Activated CD8-positive, alpha-beta memory T cell treated with anti-CD3 and anti-CD28 coated beads for 24 hours (primary cell): ENCODE results near the gene CYB5A.
"Not testable (repeated sequence)": the region's sequence is repeated elsewhere in the genome, so short reads cannot be mapped to it uniquely, and the experiment has no call there.

Experiments
- DNase-seq: peaks from one replicate; pipeline ENCODE4 v3.0.0-alpha.2; 2020

CYB5A gene

DNA sequence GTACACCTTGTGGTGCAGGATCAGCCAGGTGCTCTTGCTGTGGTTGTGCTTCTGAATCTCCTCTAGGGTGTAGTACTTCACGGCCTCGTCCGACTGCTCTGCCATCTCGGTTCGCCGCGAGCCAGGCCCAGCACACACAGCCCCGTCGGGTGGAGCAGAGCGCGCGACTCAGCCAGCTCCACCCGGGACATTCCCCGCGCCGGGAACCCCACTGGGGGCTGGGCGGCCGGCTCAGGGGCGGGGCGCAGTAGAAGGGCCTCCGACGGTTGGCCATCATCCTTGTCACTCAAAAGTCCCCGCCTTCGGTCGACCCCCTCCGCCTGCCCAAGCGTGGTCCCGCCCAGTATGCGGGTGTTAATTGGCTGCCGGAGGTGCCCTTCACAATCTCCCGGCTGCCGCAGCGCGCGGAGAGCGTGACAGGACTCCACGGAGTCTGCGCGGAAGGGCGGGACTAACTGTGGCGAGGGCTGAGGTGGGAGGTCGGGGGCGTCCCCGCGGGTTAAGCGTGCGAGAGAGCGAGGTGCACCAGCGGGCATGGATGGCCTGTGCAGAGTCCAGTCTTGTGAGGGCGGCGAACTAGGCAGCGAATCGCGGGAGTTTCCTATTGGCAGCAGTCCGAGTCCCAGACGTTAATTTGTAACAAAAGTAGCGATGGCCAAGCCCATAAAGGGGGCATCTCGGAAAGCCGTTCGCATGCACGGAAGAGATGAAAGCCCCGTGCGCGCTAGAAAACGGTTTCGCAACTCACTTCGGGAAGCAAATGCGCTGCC lies at the start of gene CYB5A:
Gene CYB5A (minus strand): TSS at position 193 of the 770 bp plus-strand sequence. CDS start 88 bp downstream, at position 105.
- peak; percentile 100 for DNase-seq

- DNase-seq: no peak
Measured at GRCh38 chr18:74337912-74338309, 46.1 kb upstream of the CYB5A start.

DNA sequence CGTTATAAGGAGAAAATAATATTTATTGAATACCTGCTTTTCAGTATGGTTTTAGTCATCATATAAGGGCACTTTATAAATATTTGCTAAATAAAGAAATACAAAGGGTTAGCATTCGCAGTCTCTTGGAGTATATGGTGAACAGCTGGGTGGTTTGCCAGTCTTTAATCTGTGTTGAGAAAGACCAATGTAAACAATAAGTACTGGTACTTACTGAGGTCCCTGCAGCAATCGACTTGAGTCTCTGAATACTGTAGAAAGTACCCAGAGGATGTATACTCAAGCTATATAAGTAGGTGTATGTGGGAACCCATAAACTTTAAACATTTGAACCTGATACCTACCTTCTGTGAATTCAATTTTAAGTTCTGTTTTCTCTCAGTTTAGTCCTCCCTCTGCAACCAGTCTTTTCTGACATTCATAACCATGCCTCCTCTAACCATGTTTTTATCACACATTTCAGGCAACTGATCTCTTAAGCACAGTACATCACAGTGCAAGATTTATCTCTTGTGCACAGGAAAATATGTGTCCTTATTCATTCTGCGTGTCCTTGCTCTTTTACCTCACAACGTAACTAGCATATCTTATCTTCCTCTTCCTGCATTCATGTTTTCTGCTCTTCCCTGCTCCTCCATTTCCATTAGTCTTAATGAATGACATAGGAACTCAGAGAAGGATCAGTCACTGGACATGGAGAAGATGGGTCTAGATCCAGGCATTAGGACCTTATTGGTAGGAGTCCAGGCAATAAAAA lies 45.6 kb upstream of the CYB5A start:
- no peak for DNase-seq

DNA sequence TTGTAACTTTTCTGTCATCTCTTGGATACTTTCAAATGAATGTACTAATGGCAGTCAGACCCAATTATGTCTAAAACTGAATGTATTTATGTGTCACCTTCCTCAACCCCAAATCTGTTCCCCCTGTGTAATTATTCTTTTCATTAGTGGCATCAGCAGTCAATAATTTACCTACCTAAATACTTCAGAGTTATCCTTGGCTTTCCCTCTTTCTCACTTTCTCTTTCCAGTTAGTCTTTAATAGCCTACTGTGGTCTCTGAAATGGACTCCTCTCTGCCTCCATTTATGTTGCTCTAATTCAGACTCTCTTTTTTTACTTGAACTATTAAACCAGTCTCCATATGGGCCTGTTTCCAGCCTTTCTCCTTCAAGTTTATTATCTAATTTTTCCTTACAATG lies 44.9 kb upstream of the CYB5A start:
- no peak for DNase-seq

DNA sequence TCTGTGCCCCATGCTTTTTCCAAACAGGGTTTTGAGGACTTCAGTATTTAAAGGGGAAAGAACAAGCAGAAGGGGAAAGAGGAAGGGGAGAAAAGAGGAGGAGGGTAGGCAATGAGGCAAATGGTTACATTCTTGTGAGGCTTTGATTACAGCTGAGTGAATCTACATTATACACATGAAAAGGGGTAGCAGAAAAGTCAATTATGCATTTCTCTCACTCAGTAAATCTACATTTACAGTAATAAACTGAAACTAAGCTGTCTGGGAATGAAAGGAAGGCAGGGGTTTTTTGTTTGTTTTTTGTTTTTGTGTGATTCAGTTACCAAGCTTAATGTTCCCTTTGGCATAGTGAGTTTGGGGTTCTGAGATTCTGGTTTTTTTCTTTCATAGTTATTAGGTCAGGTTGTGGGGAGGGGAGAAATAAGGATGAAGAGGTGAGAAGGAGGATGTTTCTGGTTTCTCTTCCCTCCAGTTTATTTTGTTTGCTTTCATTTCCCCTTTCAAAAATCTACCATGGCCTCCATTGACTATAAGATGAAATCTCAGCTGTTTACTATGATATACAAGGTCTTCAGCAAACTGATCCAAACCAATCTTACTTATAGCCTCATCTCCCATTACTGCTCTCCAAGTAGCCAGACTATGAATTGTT lies 42.6 kb upstream of the CYB5A start:
- DNase-seq: no peak

- DNase-seq: no peak
Measured at GRCh38 chr18:74333091-74333490, 41.3 kb upstream of the CYB5A start.

DNA sequence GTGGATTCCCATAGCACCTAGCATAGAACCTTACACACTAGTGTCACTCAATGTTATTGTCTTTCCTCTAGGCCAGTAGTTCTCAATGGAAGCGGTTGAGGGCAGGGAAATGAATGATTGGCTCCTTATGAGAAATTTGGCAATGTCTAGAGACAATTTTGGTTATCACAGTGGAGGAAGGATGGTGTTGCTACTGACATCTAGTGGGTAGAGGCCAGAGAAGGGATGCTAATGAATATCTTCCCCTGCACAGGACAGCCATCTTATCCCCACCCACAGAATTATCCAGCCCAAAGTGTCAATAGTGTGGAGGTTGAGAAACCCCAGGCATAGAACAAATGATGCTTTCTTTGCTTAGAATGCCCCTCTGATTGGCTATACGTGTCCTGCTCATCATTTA lies 39.6 kb upstream of the CYB5A start:
- no peak for DNase-seq

DNA sequence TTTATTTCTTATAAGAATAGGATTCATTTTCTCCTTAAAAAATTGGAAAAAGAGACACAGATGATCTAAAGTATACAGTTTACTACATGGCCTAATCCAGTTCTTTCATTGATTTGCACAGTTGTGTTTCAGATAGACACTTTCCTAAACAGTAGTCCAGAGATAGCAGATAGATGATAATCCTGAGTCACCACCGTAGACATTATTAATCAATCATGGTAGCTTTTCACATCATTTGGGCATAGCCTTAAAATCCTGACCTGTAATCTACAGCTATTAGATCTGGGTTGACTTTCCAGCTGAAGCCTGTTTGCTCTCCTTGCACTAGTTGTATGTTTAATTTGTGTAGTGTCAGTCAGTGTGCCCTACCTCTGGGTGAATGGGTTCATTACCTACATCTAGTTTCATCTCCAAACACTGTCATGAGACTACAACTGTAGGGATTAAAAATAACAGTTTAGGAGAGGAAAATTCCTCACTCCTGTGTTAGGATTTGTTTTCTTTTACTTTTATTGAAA lies 38.0 kb upstream of the CYB5A start:
- DNase-seq: no peak

DNA sequence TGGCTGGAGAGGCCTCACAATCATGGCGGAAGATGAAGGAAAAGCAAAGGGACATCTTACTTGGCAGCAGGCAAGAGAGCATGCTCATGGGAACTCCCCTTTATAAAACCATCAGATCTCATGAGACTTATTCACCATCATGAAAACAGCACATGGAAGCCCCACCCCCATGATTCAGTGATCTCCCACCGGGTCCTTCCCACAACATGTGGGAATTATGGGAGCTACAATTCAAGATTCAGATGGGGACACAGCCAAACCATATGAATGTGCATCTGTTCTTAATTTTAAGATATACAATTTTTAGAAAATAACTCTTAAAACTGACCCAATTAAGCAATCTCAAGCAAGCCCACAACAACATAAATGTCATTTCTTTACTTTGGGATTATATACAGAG lies 36.4 kb upstream of the CYB5A start:
- DNase-seq: no peak

GRCh38 chr18:74326791-74327190 lies 35.0 kb upstream of the CYB5A start:
- DNase-seq: not testable (repeated sequence)

DNA sequence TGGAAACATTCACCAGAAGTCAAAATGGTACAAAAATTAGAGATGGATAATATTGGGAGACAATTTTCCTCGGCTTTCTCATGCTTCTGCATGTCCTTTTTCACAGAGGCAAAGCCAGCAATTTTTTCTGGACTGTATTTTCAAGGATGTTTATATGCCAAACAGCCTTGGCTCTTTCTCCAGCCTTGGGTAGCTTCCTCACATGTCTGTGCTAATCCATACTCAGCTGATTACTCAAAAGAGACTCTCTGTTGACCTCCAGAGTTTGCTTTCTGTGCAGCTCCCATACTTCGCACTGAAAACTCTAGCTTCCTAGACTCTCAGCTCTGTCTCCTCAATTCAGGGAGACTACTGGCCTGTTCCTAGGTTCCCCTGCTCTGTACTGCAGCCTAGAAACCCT lies 34.5 kb upstream of the CYB5A start:
- DNase-seq: no peak

DNA sequence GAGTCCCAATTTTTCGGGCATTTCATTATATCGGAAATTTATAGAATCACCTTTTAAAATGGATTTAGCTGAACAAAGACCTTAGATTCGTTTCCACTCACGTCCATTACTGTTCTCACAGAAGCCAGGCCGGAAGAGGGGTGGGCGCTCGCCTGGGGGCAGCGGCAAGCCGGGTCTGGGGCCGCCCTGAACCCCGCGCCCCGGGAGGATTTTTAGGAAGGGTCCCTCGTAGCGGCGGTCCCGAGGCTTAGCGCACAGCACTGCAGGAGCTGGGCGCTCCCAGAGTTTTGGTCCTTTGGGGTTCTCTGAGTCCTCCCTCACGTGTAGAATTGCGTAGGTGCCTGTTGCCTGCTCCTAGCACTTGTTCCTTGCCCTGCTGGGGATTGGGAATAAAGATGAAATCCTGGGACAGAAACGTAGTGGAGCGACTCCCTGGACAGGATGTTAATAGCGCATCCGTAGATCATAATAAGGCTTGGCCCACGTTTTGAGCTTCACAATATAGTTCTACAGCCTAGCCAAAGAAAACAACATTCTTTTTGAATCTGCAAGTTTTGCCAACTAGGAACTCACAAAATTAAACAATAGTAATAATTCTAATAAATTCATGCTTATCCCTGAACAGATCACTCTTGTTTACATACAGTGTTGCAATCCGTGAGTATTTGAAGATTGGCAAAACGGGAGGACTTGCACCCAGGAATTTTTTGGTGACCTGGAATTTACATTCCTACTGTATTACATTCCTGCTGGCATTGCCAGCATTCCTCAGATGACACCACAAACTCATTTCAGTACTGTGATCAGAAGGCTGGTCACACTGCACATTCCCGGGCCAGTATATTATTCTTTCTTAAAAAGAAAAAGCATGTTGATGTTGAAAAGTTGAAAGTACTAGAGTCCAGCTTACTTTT lies 24.8 kb upstream of the CYB5A start:
- DNase-seq: no peak

GRCh38 chr18:74315464-74316256 lies 23.9 kb upstream of the CYB5A start, which contains the start of gene C18orf63:
Gene C18orf63, plus strand, starts transcription at chr18:74315839. Its CDS starts 2,027 bp downstream, at chr18:74317866.
- DNase-seq: no peak

DNA sequence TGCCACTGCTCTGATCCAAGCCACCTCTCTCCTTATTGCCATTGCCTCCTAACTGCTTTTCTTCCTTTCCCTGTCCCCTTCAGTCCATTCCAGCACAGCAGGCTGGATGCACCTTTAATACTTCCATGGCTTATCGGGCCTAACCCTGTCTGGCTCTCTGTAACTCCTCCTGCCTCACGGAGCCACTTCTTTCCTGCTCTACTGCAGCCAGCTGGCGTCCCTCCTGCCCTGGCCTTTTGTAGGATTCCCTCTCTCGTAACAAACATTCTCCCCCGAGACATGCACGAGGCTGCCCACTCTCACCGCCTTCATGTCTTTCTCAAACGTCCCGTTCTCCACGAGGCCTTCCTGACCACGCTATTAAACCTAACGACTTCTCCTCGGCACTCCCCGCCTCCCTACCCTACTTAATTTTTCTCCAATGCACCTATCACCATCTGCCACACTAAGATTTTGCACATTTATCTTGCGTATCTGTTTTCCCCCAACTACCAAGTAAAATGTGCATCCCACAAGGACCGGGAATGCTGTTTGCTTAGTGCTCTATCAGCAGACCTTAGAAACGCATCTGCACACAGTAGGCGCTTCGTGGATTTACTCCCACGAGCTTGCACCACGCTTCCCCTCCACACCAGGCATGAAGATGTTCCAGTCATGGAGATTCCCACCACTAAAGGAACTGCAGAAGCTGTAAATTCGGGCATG lies 23.1 kb upstream of the CYB5A start:
- DNase-seq: no peak

DNA sequence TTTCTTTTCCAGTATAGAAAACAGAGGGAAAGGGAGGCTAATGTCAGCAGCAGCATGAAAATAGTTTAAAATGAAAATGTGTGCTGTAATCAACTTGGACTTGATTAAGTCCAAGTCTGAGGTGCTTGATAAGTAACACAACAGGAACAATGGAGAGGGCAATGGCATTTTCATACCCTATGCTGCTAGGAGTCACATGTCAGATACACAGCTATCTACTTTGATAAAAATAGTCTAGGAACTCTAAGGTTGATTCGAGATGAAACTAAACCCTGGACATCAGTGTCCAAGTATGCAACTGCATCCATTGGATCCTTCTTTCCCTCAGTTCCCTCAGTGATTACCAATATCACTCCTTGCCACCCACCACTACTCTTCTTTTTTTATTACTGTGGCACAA lies 19.2 kb upstream of the CYB5A start:
- DNase-seq: no peak

- DNase-seq: no peak
Measured at GRCh38 chr18:74310411-74310810, 18.6 kb upstream of the CYB5A start.

- DNase-seq: no peak
Measured at GRCh38 chr18:74303936-74304335, 12.2 kb upstream of the CYB5A start.

- DNase-seq: no peak
Measured at GRCh38 chr18:74303306-74303705, 11.5 kb upstream of the CYB5A start.

GRCh38 chr18:74299746-74300145 lies 8.0 kb upstream of the CYB5A start:
- DNase-seq: no peak

DNA sequence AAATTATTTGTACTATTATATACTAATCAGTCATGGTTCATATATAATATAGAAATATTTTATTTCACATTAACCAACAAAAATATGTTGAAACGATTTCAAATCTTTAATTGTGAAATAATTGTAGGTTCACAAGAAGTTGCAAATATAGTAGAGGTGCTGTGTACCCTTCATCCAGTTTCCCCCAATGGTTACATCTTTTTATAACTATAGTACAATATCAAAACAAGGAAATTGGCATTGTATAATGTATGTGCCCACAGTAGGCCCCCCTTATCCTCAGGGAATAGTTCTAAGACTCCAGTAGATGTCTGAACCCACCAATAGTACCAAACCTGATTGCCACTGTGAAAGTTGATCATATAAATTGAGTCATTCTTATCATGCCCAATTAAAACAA lies 7.4 kb upstream of the CYB5A start:
- no peak for DNase-seq

- no peak for DNase-seq
Measured at GRCh38 chr18:74294526-74294925, 2.8 kb upstream of the CYB5A start.
